Thoracic aorta (tissue), 2 donors: ENCODE results near the gene UROC1. TPM values are rescaled to one million over a fixed set of nuclear protein-coding genes. Genes with fewer than 3 reads are reported as not detected.
A peak's percentile ranks its signal among the peaks of the same experiment; 100 is the strongest.

Experiments used
- ATAC-seq: fragments of 150-250 bp; one replicate; pipeline ENCODE4 v1.8.0; 2017; ENCODE audit warnings: low read depth; ENCODE audit not compliant: insufficient number of reproducible peaks, low FRiP score
- DNase-seq: peaks from one replicate; pipeline ENCODE4 v3.0.0-alpha.2; 2020; ENCODE audit warnings: low spot score
- H3K27ac ChIP-seq, 2 donors: fragments of 200-600 bp; sonication (generic); 1 replicate in 1 of 2; 2 replicates in 1 of 2; pipeline ENCODE4 v1.5.1; 2016; ENCODE audit warnings: mild to moderate bottlenecking in 2 of 2, moderate library complexity in 2 of 2
- H3K27me3 ChIP-seq: fragments of 200-600 bp; sonication (generic); replicated peaks from 2 replicates; pipeline ENCODE4 v1.6.0; 2016; ENCODE audit warnings: mild to moderate bottlenecking; ENCODE audit not compliant: insufficient read depth
- H3K36me3 ChIP-seq: fragments of 200-600 bp; sonication (generic); one replicate; pipeline ENCODE4 v1.5.1; 2016
- H3K4me1 ChIP-seq, 2 donors: fragments of 200-600 bp; sonication (generic); 1 replicate in 1 of 2; 2 replicates in 1 of 2; pipeline versions ENCODE4 v1.5.1 to v1.6.0; 2016; ENCODE audit warnings: low read depth in 2 of 2, mild to moderate bottlenecking in 1 of 2; ENCODE audit not compliant: control insufficient read depth in 1 of 2
- H3K4me3 ChIP-seq: fragments of 200-600 bp; sonication (generic); 2 replicates; pipeline ENCODE4 v1.5.1; 2016; ENCODE audit warnings: mild to moderate bottlenecking
- H3K9me3 ChIP-seq: fragments of 200-600 bp; sonication (generic); 2 replicates; pipeline ENCODE4 v1.5.1; 2016
- total RNA-seq, 2 donors: library from RNA; depleted of rRNA; stranded (reverse); fragments of >200 nt; gene quantifications; one replicate each; pipeline versions ENCODE4 v1.1.0 to v1.2.3, GENCODE V29; 2016
- TF ChIP-seq, protein P1 (sequence below): fragments of 200-600 bp; sonication (generic); IDR thresholded peaks from one replicate; pipeline ENCODE4 v1.5.1; 2019; ENCODE audit warnings: antibody characterized with exemption

UROC1 gene
- total RNA-seq, 2 donors from 2014 or later, result not detected

DNA sequence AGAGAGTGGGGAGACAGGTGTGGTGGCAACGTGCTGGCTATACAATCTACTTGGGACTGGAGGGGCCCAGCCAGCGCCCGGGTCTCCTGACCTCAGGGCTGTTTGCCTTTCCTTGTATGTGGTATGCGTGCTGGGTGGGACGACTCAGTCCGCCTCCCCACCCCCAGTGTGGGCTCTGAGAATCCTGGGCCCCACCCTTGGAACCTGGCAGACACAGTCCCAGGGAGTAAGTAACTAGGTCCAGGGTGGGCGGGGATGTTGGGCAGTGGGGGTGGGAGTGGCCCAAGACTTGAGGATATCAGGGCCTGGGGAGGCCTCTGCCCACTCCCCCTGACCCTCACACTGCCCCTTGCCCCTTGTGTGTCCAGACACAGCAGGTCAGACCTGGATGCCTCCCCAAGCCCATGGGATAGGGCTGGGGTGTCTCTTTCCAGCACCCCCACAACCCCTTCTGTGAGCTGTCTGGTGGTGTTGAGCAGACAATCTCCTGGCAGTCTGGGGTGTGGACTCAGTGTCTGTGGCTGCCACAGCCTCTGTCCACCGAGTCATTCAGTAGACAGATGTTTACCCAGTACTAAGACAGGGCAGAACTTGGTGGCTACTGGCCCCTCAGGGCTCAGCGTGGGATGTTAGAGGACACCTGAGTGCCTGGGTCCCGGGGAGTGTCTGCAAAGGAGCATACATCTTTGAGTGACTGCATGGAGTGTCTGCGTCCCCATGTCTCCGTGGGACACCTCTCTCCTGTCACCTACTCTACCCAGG, 7.7 kb upstream of the UROC1 start:
- ATAC-seq (no peak), DNase-seq (no peak)
- Histone ChIP-seq H3K27me3 (no peaks in the 10 kb centered on the region), H3K9me3 (no peaks in the 10 kb centered on the region), H3K4me1 (peaks cover 4 to 16% of the 10 kb centered on the region in 2 donors), H3K36me3 (no peaks in the 10 kb centered on the region), H3K27ac (no peak overlapping the region), H3K4me3 (no peak overlapping the region)
- TF ChIP-seq, protein P1, sequence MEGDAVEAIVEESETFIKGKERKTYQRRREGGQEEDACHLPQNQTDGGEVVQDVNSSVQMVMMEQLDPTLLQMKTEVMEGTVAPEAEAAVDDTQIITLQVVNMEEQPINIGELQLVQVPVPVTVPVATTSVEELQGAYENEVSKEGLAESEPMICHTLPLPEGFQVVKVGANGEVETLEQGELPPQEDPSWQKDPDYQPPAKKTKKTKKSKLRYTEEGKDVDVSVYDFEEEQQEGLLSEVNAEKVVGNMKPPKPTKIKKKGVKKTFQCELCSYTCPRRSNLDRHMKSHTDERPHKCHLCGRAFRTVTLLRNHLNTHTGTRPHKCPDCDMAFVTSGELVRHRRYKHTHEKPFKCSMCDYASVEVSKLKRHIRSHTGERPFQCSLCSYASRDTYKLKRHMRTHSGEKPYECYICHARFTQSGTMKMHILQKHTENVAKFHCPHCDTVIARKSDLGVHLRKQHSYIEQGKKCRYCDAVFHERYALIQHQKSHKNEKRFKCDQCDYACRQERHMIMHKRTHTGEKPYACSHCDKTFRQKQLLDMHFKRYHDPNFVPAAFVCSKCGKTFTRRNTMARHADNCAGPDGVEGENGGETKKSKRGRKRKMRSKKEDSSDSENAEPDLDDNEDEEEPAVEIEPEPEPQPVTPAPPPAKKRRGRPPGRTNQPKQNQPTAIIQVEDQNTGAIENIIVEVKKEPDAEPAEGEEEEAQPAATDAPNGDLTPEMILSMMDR, result no peak

DNA sequence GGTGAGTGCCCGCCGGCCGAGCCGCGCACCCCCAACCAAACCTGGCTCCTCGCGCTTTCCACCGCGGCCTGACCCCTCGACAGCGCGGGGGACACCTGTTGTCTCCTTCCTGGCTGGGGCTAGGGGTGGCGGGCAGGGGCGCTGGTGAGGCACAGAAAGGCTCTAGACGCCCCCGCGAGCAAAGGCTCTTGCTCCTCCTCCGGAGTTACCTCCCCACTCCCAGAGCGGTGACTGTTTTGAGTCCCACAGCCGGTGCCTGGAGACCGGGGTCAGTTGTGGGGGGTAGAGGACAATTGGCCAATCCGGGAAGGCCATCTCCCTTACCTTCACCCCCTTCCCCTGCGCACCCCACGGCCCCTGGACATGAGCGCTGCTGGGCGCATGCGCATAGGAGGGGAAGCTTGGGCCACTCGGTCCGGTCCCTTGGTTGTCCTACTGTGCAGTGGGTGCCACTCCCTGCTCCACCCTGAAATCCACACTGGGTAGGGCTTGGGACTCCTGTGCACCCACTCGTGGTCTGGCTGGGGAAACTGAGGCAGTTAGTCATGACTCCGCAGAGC, 6.9 kb upstream of the UROC1 start:
- no peak for DNase-seq
- no peak for ATAC-seq
- TF ChIP-seq, protein P1, result no peak
- Histone ChIP-seq H3K27me3 (no peaks in the 10 kb centered on the region), H3K27ac (no peak overlapping the region), H3K9me3 (no peaks in the 10 kb centered on the region), H3K4me1 (peaks cover 4 to 16% of the 10 kb centered on the region in 2 donors), H3K4me3 (peak overlapping the region; percentile 72), H3K36me3 (no peaks in the 10 kb centered on the region)

DNA sequence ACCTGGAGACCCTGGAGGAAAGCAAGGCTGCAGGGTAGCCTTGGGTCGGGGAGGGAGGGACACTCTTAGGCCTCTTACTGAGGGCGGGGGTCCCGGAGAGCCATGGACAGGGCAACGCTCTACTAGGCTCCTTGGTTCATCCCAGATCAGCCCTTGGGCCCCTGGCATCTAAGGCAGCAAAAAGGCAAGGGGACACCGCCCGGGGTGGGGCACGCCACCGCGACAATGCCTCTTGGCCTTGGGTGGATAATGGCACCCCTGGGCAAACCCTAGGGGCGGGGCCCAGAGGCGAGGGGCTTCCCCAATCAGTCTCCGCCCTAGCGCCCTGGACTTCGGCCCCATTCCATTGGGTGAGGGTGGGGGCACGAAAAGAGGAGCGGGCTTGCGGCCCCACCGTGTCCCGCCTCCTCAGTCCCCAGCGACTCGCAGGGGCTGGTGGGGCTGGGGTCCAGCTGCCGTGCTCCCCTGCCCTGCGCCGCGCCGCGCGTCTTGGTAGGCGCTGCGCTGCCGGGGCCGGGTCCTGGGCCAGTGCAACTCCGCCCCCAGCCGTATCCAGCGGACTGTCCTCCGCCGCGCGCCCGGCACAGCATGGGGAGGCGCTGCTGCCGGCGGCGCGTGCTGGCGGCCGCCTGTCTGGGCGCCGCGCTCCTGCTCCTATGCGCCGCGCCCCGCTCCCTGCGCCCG, 6.3 kb upstream of the UROC1 start, which contains the start of gene CHST13:
TSS of gene CHST13 (plus strand) at position 411 of the 684 bp plus-strand sequence. CDS start at position 589, 178 bp downstream.
- no peak within 1 kb of the TSS for H3K27ac ChIP-seq
- H3K4me1 ChIP-seq, result peaks cover 4 to 16% of the 10 kb centered on the region in 2 donors
- no peaks in the 10 kb centered on the region for H3K9me3 ChIP-seq
- H3K4me3 ChIP-seq, result peak within 1 kb of the TSS; percentile 72
- ATAC-seq, result no peak
- DNase-seq, result no peak
- TF ChIP-seq, protein P1, result no peak
- H3K27me3 ChIP-seq, result no peaks in the 10 kb centered on the region
- no peaks in the 10 kb centered on the region for H3K36me3 ChIP-seq

DNA sequence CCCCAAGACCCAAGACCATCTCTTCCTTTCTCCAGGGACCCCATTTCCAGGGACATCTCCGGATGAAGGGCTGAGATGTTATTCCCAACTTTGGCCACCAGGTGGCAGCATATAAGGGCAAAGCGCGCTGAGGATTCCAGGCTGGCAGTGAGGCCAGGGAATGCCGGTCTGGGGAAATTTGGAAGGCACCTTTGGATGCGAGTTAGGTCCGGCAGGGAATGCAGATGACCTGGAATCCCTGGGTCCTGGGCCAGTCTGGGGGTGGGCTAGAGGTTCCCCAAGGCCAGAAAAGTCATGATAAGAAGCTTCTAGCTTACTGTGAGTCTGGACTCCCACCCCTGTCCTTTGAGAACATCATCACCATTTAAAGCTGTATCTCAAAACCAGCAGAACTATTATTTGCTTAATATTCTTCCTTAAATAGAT, 4.8 kb upstream of the UROC1 start:
- DNase-seq, result no peak
- Histone ChIP-seq H3K9me3 (no peaks in the 10 kb centered on the region), H3K4me1 (peaks cover 4 to 16% of the 10 kb centered on the region in 2 donors), H3K4me3 (no peak overlapping the region), H3K36me3 (no peaks in the 10 kb centered on the region), H3K27ac (no peak overlapping the region), H3K27me3 (no peaks in the 10 kb centered on the region)
- ATAC-seq, result no peak
- TF ChIP-seq, protein P1, result peak; percentile 95
